ENCODE results near the gene CFAP299. TPM values are rescaled to one million over a fixed set of nuclear protein-coding genes. Genes with fewer than 3 reads are reported as not detected.

CFAP299 gene
- total RNA-seq, 4 donors from 2014 or later = not detected

DNA sequence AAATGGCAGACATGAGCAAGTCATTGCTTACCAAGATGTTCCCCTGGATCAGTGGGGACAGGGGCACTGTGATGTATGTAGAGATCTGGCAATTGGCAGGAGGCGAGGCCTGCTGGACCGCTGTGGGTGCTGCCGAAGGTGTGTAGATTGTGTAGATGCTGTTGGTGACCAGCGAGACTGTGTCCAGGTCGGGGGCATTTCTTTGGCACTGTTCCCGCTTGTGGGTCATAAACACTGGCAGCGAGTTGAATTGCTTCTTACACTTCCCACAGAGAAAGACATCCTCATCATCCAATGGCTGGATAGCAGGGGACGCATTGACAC, 52.7 kb downstream of the CFAP299 start:
- Histone ChIP-seq H3K4me3 (no peak overlapping the region), H3K4me1 (no peaks in the 10 kb centered on the region), H3K27ac (no peak overlapping the region), H3K27me3 (no peaks in the 10 kb centered on the region), H3K9me3 (no peaks in the 10 kb centered on the region), H3K36me3 (no peaks in the 10 kb centered on the region)
- DNase-seq (ENCODE audit: low spot score in 2 of 2) = no peak
- 90% methylated on average over 6 of the region's 8 CpGs for WGBS
- no peak for TF ChIP-seq POLR2A (IDR thresholded peaks at IDR 0.05)
- no peak for TF ChIP-seq EP300 (IDR thresholded peaks at IDR 0.05)
- TF ChIP-seq POLR2AphosphoS5 (IDR thresholded peaks at IDR 0.05) = no peak

DNA sequence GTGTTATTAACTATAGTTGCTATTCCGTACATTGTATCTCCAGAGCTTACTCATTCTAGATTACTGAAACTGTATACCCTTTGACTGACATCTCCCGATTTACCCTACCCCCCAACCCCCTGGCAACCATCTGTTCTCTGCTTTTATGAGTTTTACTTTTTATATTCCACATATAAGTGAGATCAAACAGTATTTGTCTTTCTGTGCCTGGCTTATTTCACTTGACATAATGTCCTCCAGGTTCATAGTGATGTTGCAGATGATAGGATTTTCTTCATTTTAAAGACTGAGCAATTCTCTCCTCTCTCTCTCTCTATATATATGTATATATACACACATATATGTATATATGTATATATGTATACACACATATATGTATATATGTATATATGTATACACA, 54.6 kb downstream of the CFAP299 start:
- H3K4me3 ChIP-seq = no peak overlapping the region
- DNase-seq (ENCODE audit: low spot score in 2 of 2) = no peak
- H3K27me3 ChIP-seq = no peaks in the 10 kb centered on the region
- H3K36me3 ChIP-seq = no peaks in the 10 kb centered on the region
- WGBS = 68% methylated on average over 2 of the region's 2 CpGs
- no peaks in the 10 kb centered on the region for H3K9me3 ChIP-seq
- TF ChIP-seq POLR2A (IDR thresholded peaks at IDR 0.05) (no peak), POLR2AphosphoS5 (IDR thresholded peaks at IDR 0.05) (no peak), EP300 (IDR thresholded peaks at IDR 0.05) (no peak)
- TF ChIP-seq, protein P1, sequence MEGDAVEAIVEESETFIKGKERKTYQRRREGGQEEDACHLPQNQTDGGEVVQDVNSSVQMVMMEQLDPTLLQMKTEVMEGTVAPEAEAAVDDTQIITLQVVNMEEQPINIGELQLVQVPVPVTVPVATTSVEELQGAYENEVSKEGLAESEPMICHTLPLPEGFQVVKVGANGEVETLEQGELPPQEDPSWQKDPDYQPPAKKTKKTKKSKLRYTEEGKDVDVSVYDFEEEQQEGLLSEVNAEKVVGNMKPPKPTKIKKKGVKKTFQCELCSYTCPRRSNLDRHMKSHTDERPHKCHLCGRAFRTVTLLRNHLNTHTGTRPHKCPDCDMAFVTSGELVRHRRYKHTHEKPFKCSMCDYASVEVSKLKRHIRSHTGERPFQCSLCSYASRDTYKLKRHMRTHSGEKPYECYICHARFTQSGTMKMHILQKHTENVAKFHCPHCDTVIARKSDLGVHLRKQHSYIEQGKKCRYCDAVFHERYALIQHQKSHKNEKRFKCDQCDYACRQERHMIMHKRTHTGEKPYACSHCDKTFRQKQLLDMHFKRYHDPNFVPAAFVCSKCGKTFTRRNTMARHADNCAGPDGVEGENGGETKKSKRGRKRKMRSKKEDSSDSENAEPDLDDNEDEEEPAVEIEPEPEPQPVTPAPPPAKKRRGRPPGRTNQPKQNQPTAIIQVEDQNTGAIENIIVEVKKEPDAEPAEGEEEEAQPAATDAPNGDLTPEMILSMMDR (IDR thresholded peaks at IDR 0.05) = no peak
- H3K27ac ChIP-seq = no peak overlapping the region
- H3K4me1 ChIP-seq = no peaks in the 10 kb centered on the region

DNA sequence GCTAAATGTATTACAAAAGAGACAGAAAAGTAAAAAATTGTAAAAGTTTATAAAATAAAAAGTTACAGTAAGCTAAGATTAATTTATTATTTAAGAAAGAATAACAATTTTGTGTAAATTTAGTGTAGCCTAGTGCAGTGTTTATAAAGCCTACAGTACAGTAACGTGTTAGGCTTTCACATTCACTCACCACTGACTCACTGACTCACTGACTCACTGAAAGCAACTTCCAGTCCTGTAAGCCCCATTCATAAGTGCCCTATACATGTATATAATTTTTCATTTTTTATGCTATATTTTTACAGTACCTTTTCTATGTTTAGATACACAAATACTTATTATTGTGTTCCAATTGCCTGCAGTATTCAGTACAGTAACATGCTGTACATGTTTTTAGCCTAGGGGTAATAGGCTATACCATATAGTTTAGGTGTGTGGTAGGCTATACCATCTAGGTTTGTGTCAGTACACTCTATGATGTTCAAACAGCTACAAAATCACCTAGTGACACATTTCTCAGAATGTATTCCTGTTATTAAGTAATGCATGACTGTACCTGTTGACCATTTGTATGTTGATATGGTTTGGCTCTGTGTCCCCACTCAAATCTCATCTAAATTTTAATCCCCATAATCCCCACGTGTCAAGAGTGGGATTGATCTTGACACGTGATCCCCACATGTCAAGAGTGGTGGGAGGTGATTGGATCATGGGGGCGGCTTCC, 57.9 kb downstream of the CFAP299 start:
- Histone ChIP-seq H3K4me1 (no peaks in the 10 kb centered on the region), H3K4me3 (no peak overlapping the region), H3K36me3 (no peaks in the 10 kb centered on the region), H3K9me3 (no peaks in the 10 kb centered on the region), H3K27me3 (no peaks in the 10 kb centered on the region), H3K27ac (no peak overlapping the region)
- DNase-seq (ENCODE audit: low spot score in 2 of 2) = no peak
- WGBS = 78% methylated on average over 4 of the region's 4 CpGs
- TF ChIP-seq EP300 (IDR thresholded peaks at IDR 0.05) (no peak), POLR2A (IDR thresholded peaks at IDR 0.05) (no peak)
- TF ChIP-seq, protein P1 (IDR thresholded peaks at IDR 0.05) = no peak

DNA sequence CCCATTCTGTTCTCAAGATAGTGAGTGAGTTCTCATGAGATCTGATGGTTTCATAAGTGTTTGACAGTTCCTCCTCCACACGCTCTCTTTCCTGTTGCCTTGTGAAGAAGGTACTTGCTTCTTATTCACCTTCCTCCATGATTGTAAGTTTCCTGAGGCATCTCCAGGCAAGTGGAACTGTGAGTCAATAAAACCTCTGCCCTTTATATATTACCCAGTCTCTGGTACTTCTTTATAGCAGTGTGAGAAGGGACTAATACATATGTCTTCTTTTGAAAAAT, 58.4 kb downstream of the CFAP299 start:
- WGBS = 96% methylated on average over 1 of the region's 1 CpG
- TF ChIP-seq POLR2A (IDR thresholded peaks at IDR 0.05) (no peak), EP300 (IDR thresholded peaks at IDR 0.05) (no peak), POLR2AphosphoS5 (IDR thresholded peaks at IDR 0.05) (no peak)
- TF ChIP-seq, protein P1 (IDR thresholded peaks at IDR 0.05) = no peak

DNA sequence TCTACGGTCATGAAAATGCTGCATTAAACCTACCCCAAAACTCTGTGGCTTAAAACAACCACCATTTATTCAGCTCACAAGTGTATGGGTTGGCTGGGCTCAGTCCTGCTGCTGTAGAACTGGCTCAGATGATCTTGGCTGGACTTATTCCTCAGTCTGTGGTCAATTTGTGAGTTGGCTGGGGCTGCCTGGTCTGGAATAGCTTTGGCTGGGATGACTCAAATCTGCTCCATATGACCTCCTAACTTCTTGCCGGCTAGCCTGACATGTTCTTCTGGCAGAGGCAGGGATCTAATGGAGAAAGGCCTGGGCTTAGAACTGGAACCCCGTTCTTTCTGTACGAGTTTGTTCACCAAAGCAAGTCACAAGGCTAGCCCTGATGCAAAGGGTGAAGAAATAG, 71.7 kb downstream of the CFAP299 start:
- TF ChIP-seq POLR2AphosphoS5 (IDR thresholded peaks at IDR 0.05) = no peak
- TF ChIP-seq EP300 (IDR thresholded peaks at IDR 0.05) = no peak
- TF ChIP-seq, protein P1 (IDR thresholded peaks at IDR 0.05) = no peak
- TF ChIP-seq POLR2A (IDR thresholded peaks at IDR 0.05) = no peak
- 66% methylated on average over 4 of the region's 4 CpGs for whole genome bisulfite sequencing
- Histone ChIP-seq H3K27ac (no peak overlapping the region), H3K4me3 (no peak overlapping the region), H3K36me3 (no peaks in the 10 kb centered on the region), H3K9me3 (no peaks in the 10 kb centered on the region), H3K27me3 (no peaks in the 10 kb centered on the region), H3K4me1 (no peaks in the 10 kb centered on the region)
- no peak for DNase-seq (ENCODE audit: low spot score in 2 of 2)

More for the DNA sequence above, 58.4 kb downstream of the CFAP299 start:
- no peaks in the 10 kb centered on the region for H3K36me3 ChIP-seq
- H3K4me3 ChIP-seq = no peak overlapping the region
- H3K27ac ChIP-seq = no peak overlapping the region
- H3K27me3 ChIP-seq = no peaks in the 10 kb centered on the region
- no peaks in the 10 kb centered on the region for H3K4me1 ChIP-seq
- no peaks in the 10 kb centered on the region for H3K9me3 ChIP-seq
- no peak for DNase-seq (ENCODE audit: low spot score in 2 of 2)

DNA sequence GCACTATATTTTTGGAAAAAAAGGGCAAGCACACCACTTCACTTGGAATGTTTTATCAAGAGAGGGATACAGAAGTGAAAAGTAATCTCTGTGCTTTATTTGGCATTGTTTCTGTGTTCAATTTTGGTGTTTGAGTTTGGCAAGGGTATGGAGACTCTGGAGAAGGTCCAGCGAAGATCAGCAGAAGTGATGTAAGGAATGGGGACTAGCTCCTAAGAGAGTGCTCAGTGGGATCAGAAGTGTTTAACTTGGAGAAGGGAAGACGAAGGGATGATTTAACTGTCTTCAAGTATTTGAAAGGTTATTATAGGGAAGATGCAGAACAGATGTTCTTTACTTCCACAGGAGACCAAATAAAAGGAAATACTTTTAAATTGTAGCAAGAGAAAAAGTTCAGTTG, 74.3 kb downstream of the CFAP299 start:
- no peaks in the 10 kb centered on the region for H3K27me3 ChIP-seq
- no peak for DNase-seq (ENCODE audit: low spot score in 2 of 2)
- 73% methylated on average over 2 of the region's 2 CpGs for WGBS
- no peak overlapping the region for H3K27ac ChIP-seq
- H3K36me3 ChIP-seq = no peaks in the 10 kb centered on the region
- no peaks in the 10 kb centered on the region for H3K9me3 ChIP-seq
- TF ChIP-seq POLR2AphosphoS5 (IDR thresholded peaks at IDR 0.05) = no peak
- TF ChIP-seq, protein P1 (IDR thresholded peaks at IDR 0.05) = no peak
- no peak for TF ChIP-seq EP300 (IDR thresholded peaks at IDR 0.05)
- no peak for TF ChIP-seq POLR2A (IDR thresholded peaks at IDR 0.05)
- no peaks in the 10 kb centered on the region for H3K4me1 ChIP-seq
- H3K4me3 ChIP-seq = no peak overlapping the region
